NAMALWA (cell line): ENCODE measurements around the gene KRT81.

Experiments used
- DNase-seq: peaks from one replicate; pipeline ENCODE4 v3.0.0-alpha.2; 2015; ENCODE audit warnings: low spot score

The KRT81 gene

GRCh38 chr12:52253391-52254179 lies 37.7 kb downstream of the KRT81 start:
- no peak for DNase-seq

- DNase-seq = no peak
These were observed 38.5 kb downstream of the KRT81 start for GRCh38 chr12:52252728-52253343.

GRCh38 chr12:52252175-52252615 lies 39.1 kb downstream of the KRT81 start:
- peak; percentile 21 for DNase-seq

- DNase-seq = no peak
These were observed 39.8 kb downstream of the KRT81 start for GRCh38 chr12:52251367-52252051.

GRCh38 chr12:52250048-52250990 lies 41.0 kb downstream of the KRT81 start:
- DNase-seq = no peak

GRCh38 chr12:52249511-52250047 lies 41.8 kb downstream of the KRT81 start:
- no peak for DNase-seq

GRCh38 chr12:52248541-52249461 lies 42.5 kb downstream of the KRT81 start:
- no peak for DNase-seq

- DNase-seq = no peak
These were observed 43.5 kb downstream of the KRT81 start for GRCh38 chr12:52247622-52248540.

- DNase-seq = no peak
These were observed 44.4 kb downstream of the KRT81 start for GRCh38 chr12:52246720-52247621.

GRCh38 chr12:52245962-52246569 lies 45.3 kb downstream of the KRT81 start:
- no peak for DNase-seq

GRCh38 chr12:52245259-52245961 lies 45.9 kb downstream of the KRT81 start:
- no peak for DNase-seq

- DNase-seq = no peak
These were observed 46.7 kb downstream of the KRT81 start for GRCh38 chr12:52244615-52244994.

GRCh38 chr12:52243856-52244614 lies 47.3 kb downstream of the KRT81 start:
- no peak for DNase-seq

- no peak for DNase-seq
These were observed 48.0 kb downstream of the KRT81 start for GRCh38 chr12:52243259-52243855.

GRCh38 chr12:52242442-52243258 lies 48.7 kb downstream of the KRT81 start:
- DNase-seq = no peak
